Measurements from ENCODE around the gene DEPDC5.

DNA sequence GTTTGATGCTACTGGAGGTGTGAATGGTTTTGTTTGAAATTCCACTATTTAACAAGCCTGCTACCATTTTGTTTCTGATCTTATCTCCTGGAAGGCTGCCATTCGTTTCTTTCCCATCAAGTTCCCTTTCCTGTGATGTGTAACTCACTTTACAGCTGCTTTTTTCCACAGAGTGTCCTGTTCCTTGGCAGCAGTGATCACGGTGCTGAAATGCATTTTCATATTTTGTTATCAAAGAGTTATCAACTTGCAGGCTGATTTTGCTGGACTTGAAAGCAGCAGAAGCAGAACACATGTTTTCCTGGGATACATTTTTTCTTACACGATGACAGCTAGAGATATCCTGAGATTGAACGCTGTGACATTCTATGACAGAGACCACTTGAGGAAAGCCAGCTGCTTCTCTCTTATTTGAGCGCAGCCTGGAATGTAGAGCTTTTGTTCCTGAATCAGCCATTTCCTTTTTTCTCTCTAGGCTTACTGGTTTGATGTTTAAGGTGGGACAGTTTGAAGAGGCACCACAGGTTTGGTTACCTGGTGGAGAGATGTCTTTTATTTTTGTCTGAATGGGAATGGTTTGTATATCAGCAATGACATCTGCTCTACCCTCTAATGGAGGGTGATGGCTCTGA is 38.6 kb upstream of the DEPDC5 start:
- TF ChIP-seq, protein P1, sequence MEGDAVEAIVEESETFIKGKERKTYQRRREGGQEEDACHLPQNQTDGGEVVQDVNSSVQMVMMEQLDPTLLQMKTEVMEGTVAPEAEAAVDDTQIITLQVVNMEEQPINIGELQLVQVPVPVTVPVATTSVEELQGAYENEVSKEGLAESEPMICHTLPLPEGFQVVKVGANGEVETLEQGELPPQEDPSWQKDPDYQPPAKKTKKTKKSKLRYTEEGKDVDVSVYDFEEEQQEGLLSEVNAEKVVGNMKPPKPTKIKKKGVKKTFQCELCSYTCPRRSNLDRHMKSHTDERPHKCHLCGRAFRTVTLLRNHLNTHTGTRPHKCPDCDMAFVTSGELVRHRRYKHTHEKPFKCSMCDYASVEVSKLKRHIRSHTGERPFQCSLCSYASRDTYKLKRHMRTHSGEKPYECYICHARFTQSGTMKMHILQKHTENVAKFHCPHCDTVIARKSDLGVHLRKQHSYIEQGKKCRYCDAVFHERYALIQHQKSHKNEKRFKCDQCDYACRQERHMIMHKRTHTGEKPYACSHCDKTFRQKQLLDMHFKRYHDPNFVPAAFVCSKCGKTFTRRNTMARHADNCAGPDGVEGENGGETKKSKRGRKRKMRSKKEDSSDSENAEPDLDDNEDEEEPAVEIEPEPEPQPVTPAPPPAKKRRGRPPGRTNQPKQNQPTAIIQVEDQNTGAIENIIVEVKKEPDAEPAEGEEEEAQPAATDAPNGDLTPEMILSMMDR (IDR thresholded peaks at IDR 0.05), result no peak
- TF ChIP-seq EZH2 (IDR thresholded peaks at IDR 0.05; ENCODE audit: borderline replicate concordance, insufficient read depth, low read depth, low read length, poor library complexity, severe bottlenecking), result no peak

Measured in B cell (primary cell).